A673 (cell line): Measurements from ENCODE around the gene PARD3.

Experiments used
- CTCF ChIP-seq: fragments of 300-800, 200-600 bp; sonication (generic); conservative IDR thresholded peaks from 2 replicates; pipeline ENCODE4 v1.5.1; 2017; ENCODE audit warnings: low read depth, mild to moderate bottlenecking, antibody characterized with exemption, low read length, moderate library complexity, mixed read lengths
- EZH2 ChIP-seq: fragments of 200-600 bp; sonication (generic); IDR thresholded peaks from 2 replicates; pipeline ENCODE4 v1.6.1; 2017; ENCODE audit warnings: borderline replicate concordance, low read depth, mild to moderate bottlenecking, mixed read lengths, antibody characterized with exemption, low read length; ENCODE audit not compliant: poor library complexity, severe bottlenecking

- no peak for TF ChIP-seq CTCF
- TF ChIP-seq EZH2, result no peak
Observed at GRCh38 chr10:34420795-34421194, 394.3 kb downstream of the PARD3 start.
